SHP77 (cell line): ENCODE results near the gene KRTAP4-8.
"Not testable (repeated sequence)": the region's sequence is repeated elsewhere in the genome, so short reads cannot be mapped to it uniquely, and the experiment has no call there.

Experiments
- DNase-seq, 2 experiments: peaks; one replicate each; lab custom pipeline; 2025; lab: John Stamatoyannopoulos, UW

The KRTAP4-8 gene

DNA sequence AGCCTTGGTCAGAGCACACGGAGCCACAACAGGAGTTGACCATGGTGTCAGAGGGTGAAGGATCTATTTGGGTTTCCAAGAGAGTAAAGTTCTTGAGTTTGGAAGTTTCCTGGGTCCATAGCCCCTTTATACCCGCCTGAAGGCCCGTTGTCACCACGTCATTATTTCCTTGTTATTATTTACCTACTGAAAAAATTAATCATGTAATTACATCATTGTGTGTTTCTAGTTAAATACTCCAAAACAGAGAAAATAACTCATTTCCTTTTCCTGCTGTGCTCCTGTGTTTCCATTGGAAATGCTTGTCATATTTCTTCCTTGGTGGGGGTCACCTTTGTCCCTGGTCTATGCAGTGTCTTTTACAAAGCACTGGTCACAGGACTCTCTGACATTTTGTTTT, at the start of gene KRTAP4-8:
TSS of gene KRTAP4-8 (minus strand) at position 101 of the 400 bp plus-strand sequence. CDS start at position 43, 58 bp downstream.
- no peak for DNase-seq

DNA sequence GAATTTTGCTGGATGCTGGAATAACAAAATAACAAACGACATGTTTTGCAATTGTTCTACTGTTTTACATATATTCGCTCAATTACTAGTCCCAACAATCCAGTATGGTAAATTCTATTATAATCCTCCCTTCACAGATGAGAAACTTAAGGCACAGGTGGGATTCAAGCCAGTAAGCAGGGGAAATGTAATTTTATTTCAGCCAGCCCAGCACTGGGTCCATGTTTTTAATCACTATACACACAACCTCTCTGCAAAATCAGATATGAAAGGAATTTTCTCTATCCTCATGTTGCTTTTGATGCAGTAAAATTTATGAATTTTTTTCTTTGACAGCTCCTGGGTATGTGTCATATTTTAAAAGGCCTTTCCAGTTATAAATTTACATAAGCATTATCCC, 47.3 kb upstream of the KRTAP4-8 start:
- DNase-seq: no peak

DNA sequence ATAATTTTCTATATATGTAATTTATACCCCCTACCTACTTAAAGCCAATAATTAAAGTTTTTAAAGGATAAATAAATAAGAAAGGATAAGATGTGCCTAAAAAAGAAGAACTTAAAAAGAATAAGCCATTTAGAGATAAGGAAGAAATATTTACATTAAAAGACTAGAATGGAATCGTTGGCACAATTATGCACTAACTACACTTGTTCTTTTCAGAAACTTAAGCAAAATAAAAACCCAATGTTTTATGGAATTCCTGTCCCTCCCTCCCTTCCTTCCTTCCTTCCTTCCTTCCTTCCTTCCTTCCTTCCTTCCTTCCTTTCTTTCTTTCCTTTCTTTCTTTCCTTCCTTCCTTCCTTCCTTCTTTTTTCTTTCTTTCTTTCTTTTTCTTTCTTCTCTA, 46.9 kb upstream of the KRTAP4-8 start:
- no peak for DNase-seq

GRCh38 chr17:41141361-41141760, 43.4 kb upstream of the KRTAP4-8 start:
- DNase-seq: no peak

GRCh38 chr17:41140360-41141131, 42.6 kb upstream of the KRTAP4-8 start, which contains the start of gene KRTAP4-6:
TSS of gene KRTAP4-6 (minus strand) at chr17:41140544. CDS start at chr17:41140487, 57 bp downstream.
- DNase-seq: no peak

DNA sequence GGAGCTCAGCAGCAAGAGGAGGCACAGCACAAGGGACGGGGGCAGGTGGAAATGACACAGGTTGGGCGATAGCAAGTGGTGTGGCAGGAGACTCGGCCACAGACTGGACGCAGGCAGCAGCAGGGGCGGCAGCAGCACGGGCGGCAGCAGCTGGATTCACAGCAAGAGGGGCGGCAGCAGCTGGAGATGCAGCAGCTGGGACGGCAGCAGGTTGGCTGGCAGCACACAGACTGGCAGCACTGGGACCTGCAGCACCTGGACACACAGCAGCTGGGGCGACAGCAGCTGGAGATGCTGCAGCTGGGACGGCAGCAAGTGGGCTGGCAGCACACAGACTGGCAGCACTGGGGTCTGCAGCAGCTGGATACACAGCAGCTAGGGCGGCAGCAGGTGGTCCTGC, 41.9 kb upstream of the KRTAP4-8 start:
- not testable (repeated sequence) for DNase-seq

DNA sequence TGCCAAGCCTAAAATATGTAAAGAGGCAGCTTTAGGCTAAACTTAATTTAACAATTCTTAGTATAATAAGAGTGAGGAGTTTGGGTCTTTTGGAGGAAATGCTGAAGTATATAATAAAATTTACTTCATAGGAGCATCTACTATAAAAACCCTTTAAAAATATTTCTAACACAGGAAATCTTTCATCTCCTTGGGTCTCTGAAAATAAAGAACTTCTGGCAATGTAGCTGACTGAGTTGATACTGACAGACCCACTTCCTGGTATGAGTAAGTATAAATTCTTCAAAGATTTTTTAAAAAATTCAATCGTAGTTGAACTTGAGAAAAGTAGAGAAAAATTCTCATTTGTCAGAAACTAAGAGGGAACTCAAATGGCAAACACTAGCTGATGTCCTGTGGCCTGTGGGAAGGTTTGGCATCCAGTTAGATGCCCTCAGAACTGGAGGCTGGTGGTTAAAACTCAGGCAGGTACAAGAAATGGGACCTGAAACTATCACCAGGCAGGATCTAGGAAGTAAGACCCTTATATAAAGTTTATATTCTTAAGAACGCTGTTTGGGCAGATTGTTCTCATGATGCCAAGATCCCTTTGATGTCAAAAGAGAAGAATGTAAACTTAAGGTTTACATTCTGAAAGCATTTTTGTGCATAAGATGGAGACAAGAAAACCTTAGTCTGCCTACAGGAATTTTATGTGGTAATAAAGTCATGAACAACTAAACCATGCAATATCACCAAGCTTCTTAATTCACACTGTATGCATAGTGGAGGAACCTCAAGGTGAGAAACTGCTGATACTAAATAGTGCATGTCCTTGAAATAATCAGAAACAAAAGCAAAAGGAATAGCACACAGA, 36.2 kb upstream of the KRTAP4-8 start:
- no peak for DNase-seq

DNA sequence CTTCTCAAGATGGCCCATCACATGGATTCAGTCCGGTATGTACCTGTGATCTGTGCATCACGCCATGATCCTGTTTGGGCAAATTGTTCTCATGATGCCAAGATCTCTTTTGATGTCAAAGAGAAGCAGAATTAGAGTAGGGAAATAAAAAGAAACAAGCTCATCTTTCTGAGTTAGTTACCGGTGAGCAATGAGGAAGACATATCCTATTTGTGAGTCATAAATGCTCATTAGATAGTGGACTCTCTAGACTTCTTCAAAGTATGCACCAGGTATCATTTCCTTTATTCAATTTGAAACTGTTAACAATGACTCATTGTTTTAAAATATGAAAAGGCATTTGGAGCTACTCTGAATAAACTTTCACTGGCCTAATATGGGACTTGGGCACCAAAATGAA, 34.0 kb upstream of the KRTAP4-8 start:
- DNase-seq: no peak

DNA sequence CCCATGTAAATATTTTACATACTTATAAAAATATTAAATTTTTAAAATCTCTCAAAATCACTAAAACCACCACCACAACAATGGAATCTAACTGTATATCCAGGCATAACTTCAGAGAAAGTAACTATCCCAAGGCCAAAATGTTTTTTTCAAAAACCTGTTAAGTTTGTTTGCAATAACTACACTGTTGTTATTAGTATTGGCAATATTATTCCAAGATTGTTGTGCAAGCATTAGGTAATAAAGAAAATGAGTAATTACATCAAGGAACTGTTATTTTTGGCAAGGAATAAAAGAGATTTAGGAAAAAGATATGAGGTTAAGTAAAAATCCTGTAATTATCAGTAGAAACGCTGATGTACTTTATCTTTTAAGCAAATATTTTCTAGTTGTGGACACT, 29.4 kb upstream of the KRTAP4-8 start:
- no peak for DNase-seq

DNA sequence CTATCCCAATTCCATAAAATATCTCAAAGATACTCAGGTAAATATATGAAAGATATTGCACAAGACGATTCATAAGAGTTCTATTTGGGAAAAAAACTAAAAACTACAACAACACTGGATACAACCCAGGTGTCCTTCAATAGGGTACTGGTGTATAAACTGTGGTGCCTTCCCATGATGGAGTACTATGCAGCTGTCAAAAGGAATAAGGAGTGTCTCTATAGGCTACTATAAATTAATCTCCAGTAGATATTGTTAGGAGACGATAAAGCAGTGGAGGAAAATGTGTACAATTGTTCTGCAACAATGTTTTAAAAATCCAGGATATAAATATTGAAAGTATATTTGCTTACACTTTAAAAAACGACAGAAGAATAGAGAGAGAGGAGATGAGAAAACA, 28.5 kb upstream of the KRTAP4-8 start:
- no peak for DNase-seq

DNA sequence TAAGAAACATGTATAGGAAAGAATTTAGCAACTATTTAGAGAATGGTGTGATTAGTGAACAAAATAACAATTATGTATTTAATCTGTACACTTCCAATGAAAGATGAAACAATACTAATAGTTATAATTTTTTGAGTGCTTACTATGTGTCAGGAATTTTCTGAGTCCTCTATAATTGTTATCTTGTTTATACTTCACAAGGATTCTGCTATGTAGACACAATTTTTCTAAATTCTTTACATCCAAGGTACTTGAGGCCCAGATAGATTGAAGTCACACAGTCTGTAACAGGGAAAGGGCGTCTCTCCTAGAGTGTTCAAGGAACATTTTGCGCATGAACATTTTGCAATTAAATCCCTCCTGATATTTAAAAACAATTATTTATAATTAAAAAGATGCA, 27.1 kb upstream of the KRTAP4-8 start:
- no peak for DNase-seq

DNA sequence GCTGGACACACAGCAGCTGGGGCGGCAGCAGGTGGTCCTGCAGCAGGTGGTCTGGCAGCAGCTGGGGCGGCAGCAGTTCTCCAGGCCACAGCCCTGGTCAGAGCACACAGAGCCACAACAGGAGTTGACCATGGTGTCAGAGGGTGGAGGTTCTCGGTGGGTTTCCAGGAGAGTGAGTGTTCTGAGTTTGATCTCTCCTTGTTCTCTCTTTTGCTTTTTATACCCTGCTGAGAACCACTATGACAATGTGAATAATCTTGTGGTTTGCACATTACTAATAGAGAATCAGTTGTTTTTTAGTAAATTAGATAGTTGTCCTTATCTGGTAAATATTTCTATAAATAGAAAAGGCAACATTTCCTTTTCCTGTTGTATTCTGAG, 26.0 kb upstream of the KRTAP4-8 start, which contains the start of gene KRTAP4-12:
TSS of gene KRTAP4-12 (minus strand) at position 192 of the 381 bp plus-strand sequence. CDS start at position 132, 60 bp downstream.
- not testable (repeated sequence) for DNase-seq

DNA sequence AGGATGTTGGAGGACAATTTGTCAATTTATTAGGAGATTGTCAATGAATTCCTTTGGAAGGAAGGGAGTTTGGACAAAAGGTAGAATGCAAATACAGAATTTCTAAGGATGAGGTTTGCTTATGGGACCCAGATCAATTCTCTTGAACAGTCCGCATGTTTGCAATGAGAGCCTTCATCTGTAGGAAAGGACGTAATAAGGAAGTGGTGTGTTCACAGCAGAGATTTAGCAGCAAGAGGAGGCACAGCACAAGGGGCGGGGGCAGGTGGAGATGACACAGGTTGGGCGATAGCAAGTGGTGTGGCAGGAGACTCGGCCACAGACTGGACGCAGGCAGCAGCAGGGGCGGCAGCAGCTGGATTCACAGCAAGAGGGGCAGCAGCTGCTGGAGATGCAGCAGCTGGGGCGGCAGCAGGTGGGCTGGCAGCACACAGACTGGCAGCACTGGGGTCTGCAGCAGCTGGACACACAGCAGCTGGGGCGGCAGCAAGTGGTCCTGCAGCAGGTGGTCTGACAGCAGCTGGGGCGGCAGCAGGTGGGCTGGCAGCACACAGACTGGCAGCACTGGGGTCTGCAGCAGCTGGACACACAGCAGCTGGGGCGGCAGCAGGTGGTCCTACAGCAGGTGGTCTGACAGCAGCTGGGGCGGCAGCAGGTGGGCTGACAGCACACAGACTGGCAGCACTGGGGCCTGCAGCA, 25.5 kb upstream of the KRTAP4-8 start:
- not testable (repeated sequence) for DNase-seq

DNA sequence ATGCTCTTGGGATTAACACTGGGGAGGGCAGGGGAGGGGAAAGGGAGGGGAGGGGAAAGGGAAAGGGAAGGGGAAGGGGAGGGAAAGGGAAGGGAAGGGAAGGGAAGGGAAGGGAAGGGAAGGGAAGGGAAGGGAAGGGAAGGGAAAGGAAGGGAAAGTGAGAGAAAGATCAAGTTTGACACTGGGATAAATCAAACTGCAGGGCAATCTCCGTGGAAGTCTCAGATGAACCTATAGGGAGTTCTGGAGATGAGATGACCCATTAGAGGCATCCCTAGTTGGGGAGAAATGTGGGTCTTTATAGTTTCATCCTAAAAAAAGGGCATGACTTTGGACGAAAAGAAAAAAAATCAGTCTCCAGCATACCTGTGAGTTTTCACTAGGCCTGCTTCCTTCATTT, 23.8 kb upstream of the KRTAP4-8 start:
- no peak for DNase-seq

DNA sequence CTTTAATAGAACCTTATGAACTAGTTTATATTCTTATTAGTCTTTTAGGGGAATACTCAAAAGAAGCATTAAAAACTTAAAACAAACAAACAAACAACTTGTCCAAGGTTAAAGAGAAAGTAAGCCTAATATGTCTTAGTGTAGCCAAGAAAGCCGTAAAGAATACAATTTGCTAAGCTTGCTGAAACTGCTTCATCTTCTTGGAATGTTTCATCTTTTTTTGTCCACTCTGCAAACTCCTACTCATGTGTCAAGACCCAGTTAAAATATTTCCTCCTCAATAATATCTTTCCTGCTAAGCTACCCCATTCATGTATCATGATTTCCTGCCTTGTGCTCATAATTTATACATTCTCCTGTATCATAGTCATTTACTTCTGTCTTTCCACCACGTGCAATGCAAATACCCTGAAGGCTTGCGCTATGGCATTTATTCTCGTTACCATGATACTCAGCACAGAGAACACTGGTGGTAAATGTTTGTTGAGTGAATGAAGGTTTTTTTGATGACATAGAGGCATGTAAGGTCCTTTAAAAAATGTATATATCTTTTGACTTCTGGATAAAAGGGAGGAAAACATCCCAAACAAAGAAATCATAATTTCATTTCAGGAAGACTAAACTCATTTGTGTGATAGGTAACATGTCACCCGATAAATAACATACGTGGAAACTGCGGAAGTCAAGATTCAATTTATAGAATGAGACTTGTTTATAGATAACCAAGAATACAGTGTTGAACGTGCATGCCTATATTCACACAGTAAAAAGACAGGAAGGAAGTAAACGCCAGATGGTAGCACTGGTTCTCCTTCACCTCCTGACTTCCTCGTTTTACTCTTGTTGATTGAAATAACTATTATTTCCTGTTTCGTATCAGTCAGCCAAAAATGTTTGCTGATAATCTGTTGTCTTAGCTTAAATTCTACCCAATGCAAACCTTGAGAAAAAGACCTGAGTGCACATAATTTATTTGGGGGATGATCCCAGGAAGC, 22.1 kb upstream of the KRTAP4-8 start:
- DNase-seq: not testable (repeated sequence)

DNA sequence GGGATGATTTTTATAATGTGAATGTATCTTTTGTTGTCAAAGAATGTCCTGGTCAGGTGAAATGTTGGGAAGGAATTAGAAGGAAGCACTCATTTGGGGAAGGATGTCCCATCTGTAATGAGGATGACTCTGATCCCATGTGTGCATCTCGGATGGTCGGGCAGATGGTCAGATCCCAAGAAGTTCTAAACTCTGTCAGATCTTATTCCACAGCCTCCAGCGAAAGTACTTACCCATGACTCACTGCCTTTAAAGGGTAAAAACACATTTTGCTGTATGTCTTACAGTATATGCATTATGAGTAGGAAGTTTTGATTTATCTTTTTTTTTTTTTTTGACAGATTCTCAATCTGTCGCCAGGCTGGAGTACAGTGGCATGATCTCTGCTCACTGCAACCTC, 20.8 kb upstream of the KRTAP4-8 start:
- DNase-seq: no peak

GRCh38 chr17:41117846-41118386, 20.0 kb upstream of the KRTAP4-8 start, which contains the start of gene KRTAP4-11:
TSS of gene KRTAP4-11 (minus strand) at chr17:41118373. CDS start at chr17:41118315, 58 bp downstream.
- not testable (repeated sequence) for DNase-seq

DNA sequence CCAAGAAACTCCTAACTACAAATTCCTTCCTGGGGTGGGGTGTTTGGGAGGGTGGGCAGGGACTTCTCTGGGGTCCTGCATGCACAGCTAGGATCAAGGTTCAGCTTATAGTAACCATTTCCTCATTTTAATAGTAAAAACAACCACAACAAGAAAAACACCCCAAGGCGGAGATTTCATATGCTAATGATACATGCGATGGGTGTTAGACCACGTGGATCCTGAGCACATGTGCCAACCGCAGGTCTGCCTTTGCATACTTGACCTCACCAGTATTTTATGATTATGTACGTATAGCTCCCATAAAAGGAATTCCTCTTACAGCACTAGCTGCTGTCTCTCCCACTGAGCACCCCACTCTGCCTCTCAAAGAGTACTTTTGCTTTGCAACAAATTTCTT, 18.4 kb upstream of the KRTAP4-8 start:
- DNase-seq: no peak

DNA sequence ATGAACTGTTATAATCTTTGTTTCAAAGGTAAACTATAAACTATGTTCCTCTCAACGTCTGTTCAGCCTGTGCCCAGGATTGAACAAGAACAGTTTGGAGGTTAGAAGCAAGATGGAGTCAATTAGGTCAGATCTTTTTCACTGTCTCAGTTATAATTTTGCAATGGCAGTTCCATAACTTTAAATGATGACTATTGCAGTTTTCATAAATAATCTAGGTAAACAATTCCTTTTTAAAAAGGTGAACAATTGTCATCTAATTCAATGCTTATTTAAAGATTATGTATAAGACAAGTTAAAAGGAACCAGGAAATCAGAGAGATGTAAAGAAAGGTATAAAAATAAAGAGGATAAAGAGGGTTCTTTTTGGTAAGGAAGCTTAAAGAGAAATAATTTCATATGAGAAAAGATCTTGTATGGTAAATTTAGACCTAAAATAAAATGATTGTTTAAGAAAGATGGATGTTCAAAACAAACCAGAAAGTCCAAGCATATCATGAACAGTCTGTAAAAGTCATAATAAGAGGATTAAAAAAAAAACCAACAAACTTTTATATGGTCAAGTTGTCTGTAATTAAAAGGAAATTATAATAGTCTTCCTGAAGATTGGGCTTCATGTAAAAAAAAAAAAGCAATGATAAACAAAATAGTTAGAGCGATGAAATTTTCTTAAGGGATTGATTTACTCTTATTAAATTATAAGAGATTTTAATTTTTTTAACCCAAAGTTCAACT, 13.4 kb upstream of the KRTAP4-8 start:
- no peak for DNase-seq
